Non-pigmented ciliary epithelial cell (primary cell): ENCODE measurements around the gene SLIT3.
A peak's percentile ranks its signal among the peaks of the same experiment; 100 is the strongest.

ENCODE experiments used
- DNase-seq: peaks from one replicate; pipeline ENCODE4 v3.0.0-alpha.2; 2010; ENCODE audit warnings: low read depth

SLIT3 gene

DNA sequence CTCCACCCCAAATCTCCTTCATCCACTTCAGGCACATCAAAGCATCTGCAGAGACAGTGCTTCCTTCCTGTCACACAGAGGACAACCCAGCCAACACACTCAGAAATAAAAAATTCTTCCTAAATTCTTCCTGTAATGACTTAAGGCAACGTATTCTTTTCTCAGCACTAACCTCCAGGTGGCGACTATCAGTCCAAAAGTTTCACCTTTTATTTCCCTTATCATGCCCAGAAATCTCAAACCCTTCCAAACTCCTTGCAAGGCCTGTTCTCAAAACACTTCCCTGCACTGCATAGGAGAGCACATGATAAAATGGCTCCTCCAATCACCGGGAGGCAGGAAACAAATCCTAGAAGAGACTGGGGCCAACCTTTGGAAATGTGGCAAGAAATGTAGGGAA, 35.1 kb downstream of the SLIT3 start:
- DNase-seq, result peak; percentile 0

DNA sequence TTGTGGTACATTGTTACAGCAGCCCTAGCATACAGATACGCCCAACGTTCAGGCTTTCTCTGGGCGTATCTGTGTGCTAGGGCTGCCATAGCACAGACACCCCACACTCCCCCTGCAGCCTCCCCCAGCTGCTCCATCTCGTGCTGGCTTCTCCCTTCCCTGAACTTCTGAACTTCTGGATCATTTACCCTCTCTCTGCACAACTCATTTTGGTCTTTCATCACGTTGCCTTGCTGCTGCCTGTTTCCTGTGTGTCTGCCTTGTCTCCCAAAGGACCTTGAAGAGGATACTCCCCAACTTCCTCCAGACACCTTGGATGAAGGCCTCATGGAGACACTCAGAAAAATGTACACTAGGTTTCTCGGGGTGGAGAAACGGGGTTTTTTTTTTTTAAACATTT, 37.3 kb downstream of the SLIT3 start:
- no peak for DNase-seq

DNA sequence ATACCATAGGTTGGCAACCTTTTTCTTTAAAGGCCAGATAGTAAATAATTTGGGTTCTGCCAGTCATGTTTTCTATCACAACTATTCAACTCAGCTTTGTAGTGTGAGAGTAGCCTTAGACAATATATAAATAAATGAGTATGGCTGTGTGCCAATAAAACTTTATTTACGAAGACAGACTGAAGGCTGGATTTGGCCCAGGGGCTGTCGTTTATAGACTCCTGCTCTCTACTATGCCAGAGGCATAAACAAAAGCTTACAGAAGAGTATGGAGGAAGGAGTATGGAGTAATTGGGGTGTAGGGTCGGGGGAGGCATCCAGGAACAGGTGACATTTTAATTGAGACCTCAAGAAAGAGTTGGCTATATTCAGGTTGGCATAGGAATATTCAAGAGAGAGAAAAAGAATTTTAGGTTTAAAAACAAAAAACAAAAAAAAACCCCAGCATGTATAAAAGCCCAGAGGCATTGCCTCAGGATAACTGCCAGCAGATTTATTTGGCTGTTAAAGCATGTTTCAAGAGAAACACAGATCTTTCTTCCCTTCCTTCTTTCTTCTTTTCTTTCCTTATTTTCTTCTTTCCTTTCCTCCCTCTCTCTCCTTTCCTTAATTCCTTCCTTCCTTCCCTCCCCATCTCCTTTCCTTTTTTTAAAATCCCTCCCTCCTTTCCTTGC, 39.9 kb downstream of the SLIT3 start:
- DNase-seq, result no peak

DNA sequence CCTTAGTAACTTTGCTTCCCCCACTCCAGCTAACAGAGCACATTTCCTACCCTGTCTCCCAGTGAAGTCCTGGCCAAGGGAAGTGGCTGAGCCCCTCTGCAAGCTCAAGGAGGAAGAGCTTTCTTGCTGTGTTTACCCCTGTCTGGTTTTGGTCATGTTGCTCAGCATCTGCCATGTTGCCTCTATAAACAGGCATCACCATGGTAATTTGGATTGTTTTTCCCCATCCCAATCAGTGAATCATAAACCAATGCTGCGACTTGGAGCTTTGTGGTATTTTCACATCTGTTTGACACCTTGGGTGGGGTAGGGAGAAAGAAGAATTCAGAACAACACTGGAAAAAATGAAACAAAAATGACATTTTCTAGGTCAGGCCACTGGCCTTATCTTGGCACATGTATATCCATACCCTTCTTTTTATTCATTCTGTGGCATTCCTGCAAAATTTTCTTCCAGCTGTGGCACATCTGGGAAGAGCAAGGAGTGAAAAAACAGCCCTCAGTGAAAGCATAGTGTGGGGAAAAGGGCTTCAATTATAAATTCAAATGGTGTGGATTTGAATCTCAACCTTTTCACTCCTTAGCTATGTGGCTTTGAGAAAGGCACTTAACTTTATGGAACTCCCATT, 42.5 kb downstream of the SLIT3 start:
- DNase-seq, result no peak

DNA sequence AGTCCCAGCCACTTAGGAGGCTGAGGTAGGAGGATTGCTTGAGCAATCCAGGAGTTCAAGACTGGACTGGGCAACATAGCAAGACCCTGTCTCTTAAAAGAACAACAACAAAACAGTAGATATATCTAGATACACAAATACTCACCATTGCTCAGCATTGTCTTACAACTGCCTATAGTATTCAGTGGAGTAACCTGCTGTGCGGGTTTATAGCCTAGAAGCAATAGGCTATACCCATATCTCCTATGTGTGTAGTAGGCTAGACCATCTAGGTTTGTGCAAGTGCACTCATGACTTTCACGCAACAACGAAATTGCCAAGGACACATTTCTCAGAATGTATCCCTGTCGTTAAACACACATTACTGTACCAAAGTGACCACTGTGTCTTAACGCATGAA, 44.7 kb downstream of the SLIT3 start:
- DNase-seq, result no peak

DNA sequence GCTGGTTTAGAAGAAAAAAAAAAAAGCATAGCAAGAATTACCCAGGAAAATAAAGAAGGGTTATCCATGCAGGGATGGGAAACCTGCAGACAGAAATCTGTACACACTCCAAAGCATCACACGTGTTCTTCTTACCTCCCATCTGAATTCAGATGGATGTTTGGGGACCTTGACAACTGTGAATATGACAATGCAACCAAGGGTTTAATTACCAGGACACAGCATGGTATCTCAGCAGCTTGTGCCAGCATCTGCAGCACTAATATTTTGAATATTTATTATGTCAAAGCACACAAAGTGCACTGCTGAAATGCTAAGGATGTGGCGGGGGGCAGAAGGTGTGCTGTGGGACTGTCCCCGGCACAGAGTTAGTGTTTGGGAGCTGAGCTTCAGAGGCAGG, 47.9 kb downstream of the SLIT3 start:
- no peak for DNase-seq

DNA sequence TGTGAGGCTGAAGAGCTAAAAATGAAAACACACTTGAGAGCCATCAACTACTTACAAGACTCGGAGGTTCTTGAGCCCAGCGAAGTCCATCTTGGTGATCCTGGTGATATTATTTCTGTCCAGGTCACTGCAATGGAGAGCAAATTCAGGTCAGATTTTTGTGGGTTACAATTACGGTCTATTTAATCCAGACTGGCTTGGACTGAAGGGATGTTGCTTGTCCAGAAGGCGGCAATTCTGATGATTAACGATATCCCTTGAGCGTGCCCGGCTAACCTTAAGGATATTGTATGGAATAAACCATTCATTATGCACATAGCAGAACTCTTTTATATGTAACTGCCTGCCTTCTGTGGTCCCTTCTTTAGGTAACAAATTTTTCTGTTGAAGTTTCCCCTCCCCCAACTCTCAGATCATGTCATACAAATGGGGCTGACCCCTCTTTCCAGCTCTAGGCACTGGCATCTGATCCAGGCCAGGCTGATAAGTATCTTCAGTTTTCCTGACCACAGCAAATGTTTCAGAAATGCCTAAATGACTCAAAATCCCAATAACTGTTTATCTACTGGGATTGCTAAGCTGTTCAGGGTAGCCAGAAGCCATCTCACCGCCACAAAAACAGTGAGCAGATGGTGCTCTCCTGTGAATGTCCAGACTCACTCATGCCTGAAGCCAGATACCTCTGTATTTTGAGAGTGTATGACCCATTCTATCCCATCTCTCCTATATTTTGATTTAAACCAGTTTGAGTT, 49.4 kb downstream of the SLIT3 start:
- DNase-seq, result no peak

DNA sequence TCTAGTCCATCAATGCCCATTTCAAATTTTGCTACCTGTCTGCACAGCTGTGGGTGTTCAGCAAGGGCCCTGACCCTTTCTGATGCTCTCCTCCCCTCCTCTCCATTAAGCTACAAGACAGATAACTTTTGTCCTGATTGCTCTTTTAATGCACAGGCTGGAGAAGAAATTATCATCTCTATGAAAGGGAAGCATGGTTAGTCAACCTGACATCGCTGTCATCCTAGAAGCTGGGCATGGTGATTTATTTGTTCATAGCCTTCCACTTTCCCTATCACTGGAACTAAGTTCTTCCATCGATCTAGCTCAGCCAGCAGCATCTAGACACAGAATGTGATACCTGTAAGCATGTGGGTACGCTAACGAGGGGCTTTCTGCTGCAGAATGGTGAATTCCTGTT, 50.1 kb downstream of the SLIT3 start:
- no peak for DNase-seq

DNA sequence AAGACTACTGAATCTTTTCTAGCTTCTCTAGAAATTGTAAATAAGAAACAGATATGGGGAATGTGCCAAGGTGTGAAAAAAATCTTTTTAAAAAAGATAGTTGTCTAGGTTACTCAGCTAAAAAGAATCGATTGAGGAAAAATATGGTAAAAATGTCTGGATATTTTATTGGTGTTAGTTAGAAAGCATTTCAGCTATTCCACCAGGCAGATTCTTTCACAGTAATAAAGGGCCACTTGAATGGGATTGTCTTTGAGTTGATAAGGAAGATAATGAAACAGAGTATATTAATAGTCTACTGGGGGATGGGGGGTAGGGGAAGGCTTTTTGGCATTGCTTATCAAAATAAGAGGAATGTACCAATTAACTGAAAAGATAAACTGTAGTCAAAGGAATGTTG, 51.9 kb downstream of the SLIT3 start:
- no peak for DNase-seq

DNA sequence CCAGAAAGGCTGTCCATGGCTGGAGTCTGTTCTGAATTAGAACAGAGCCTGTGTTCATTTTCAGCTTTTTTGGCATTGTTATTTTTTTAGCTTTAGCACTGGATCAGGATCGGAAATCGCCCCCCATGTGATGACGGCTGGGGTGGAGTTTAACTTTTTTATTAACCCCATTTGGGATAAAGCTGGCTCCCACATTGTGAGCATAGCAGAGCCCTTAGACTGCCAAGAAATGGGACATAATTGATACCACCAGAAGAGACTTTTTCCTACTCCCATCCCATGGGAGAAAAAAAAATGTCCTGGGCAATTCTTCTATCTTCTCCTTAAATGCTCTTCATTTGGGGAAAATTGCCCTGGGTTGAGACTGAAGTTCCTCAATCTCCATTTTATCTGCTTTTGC, 52.4 kb downstream of the SLIT3 start:
- no peak for DNase-seq

DNA sequence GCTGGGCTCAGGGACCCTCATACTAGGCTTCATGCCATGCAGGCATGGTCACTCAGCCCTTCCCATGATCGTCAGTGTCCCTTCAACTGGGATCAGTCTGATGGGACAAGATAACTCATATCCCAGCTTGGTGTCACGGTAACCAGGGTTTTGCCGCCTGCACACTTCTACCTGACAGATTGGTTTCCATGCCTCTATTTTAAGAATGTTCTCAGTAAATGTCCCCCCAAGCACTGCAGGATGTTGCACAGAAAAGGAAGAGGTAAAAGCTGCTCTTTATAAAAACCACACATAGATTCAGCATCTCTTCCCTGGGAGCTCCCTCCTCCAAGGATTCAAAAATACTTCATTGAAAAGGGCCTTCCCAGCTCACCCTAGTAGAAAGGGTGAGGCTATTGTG, 56.1 kb downstream of the SLIT3 start:
- no peak for DNase-seq

DNA sequence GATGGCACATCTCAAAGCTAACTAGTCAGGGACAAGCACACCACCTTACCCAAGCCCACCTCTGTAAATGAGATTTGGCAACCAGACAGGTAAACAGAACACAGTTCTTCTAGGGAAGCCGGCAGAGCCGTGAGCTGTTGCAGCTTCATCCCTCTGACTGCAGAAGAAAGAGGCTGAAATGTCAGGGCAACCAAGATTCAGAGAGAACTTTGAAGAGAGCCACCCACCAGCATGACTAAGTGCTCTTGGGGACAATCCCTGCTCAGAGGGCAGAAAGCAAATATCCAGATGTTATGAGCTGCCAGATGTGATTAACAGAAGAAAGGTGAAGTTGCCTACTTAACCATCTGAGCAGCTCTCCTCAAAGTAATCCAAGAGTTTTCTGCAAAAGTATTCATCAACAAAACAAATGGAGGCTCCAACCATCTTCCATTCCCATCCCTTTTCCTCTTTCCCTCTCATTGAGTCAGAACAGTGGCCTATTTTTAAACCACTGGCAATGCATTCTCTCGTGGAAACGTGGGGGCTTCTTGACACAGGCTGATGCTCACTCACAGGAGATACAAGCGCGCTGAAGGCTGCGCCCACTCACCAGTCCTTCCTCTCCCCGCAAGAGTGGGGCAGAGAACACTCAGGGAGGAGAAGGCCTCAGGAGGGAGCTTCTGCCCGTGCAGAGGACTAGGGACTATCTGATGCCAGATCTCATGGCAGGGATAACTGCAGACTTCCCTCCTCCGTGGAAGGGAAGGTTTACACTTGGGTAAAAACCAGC, 57.1 kb downstream of the SLIT3 start:
- DNase-seq, result no peak

DNA sequence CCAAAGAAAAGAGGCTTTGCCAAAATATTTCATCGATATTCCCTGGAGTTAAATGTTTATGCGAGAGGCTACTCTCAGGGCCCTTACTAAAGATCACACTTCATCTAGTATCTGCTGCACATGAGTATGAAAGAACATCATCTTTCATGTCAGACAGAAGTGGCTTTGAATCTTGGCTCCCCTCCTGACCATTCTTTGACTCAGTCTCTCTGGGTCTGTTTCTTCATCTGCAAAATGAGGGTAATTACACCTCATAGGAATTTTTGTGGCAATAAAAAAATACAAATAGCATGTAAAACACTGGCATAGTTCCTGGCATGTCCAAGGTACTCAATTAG, 58.1 kb downstream of the SLIT3 start:
- DNase-seq, result no peak

DNA sequence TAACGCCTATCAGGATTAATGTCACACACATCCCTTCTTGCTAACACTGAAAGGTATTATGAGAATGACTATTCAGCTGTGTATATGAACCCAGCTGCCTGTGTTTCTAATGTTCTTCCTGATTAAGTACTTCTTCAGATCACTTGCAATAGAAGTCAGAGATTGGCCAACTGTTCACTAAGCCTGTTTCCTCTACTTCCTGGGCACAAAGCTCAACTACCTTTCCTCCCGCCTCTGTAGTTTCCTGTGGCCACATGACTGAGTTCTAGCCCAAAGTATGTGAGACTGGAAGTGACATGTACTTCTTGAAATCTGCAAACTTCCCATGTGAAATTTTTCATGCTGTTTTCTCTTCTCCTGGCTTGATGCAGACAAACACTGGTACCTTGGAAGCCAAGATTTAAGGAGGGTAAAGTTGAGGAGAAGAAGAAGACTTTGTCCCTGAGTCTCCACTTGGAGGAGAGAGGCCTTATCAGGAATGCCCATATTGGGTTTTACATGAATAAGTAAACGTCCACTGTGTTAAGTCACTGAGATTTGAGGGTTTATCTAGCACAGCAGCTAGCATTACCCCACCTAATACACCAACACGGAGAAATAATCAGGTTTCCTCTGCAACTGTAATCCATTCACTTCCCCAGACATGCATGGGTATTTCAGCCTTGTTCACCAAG, 58.6 kb downstream of the SLIT3 start:
- no peak for DNase-seq

DNA sequence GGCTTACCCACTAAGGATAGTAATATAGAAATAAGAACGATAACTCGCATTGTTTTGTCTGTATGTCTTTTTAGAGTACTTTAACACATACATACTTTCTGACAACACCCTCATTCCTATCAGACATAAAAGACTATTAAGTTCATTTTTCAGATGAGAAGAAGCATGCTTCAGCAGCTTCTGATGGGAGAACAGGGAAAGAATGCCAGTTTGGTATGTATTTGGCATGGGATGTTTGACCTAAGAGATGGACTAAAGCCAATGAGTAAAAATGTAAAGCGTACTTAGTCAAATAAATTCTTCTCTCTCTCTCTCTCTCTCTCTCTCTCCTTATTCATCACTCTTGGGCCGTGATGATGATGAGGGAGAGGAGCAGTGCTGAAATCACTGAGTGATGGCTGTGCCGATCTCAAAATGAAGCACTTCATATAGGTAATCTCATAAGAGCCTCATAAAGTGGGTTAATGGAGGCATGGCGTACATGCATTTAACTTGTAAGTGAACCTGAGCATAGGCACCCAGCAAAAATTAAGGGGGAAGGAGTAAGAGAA, 71.5 kb downstream of the SLIT3 start:
- no peak for DNase-seq

DNA sequence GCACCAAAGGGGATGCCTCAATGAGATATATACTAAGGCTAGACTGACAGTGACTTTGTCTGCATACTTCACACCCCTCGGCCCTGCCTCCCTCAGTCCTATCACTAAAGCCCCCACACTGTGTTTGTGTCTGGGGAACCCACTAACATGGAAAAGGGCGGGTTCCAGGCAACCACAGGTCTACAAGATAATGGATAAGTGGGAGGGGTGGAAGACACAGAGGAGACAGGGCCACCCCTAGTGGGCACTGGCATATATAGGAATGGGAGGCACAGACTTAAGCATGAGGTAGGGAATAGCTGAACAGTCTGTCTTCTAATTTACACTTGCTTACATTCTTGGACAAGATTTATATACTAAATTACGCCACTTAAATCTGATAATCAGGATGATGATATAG, 74.0 kb downstream of the SLIT3 start:
- DNase-seq, result no peak

DNA sequence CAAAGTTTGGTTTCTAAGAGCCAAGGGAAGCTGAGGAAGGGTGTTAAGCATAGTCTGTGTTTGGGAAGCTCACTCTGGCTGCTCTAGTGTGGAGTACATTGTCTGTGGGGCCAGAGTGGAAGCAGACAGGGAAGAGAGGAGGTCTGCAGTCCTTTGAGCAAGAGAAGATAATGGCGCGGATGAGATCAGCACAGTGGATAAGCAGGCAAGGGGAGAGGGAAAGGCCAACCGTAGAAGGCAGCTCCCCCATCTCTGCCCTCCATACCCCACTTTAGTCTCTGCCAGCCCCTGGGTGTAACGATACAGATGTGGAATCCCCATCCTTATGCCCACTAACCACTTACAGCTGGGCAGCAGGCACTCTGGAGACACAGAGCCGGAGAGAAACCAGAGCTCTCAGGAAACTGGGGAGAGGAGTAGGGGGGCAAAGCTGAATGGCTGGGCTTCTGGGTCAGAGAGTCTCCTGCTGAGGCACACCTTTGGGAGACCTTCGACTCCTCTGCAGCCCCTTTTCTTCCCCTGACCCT, 75.0 kb downstream of the SLIT3 start:
- no peak for DNase-seq

DNA sequence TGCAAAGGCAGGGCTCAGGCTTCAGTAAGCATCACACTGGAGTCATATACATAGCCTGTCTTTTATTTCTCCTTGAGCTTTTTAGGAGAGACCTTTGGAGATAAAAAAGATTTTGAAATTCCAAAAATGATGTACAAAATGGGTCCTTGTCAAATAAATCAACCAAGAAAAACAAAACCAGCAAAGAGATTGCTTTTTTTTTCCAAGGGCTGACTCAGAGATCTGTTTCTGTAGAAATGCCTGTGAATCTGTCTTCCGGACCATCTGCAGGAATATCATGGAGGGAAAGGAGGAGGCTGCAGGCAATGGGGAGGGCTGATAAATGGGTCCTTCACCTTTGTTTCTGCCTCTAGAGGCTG, 77.4 kb downstream of the SLIT3 start:
- DNase-seq, result no peak

DNA sequence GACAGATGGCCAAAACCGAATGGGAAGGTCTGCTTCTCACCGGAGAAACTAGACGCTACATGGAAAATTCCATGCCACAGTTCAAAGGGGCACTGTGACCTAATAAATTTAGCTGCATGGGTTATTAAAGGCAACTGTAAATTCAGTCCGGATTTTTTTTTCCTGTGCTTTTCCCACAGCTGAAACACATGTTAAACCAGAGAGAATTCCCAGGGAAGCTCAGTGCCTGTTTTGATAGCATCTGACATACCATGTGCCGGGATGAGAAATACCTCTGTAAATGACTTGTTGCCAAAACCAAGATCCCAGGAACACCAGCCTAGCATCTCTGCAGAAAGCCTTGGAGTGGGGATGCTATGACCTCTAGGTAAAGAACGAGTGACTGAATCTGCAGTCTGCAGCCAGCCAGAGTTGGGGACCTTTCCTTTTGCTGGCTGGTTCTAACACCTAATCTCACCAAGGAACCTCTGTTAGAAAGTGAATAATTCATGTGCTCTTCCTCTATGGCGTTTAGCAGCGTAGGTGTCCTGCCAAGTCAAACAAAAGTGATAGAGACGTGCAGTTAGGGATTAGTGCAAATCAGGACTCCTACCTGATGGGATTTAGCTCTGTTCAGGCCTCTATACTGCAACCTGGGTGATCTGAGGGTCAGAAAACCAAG, 77.9 kb downstream of the SLIT3 start:
- no peak for DNase-seq

DNA sequence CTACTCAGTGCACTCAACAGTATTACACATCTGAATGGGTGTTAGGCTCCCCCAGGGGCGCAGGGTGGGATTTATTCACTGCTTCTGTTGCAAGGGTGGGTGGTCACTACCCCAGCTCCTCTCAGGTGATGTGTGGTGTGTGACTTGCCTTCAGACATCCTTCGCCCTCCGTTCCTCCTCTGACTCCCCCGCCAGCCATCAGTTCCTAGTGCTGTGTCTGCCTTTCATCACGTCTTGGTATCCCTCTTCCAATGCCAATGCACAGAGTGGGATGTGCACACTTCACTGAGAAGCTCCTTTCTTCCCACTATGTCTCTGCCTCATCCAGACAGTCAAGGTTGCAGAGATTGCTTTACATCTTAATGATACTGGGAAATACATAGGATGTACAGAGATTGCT, 79.4 kb downstream of the SLIT3 start:
- DNase-seq, result no peak

DNA sequence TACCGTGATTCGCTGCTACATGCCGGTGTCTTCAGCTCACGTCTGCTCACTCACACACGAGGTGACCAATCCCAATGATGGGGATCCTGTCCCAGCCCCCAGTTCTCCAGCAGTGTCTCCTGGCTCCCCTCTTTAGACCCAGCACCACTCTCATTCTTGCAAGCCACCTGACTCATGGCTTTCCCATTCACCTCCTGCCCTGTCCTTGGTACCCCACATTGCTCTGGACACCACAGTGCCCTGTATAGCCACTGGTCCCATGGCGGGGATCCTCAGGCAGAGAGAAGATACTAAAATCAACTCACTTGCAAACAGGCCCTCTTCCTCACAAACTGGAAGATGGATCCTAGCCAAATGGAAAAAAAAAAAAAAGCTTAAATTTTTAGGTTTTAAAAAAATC, 81.0 kb downstream of the SLIT3 start:
- no peak for DNase-seq
